Neural cell (in vitro differentiated cells): ENCODE results near the gene HSD17B4. TPM values are rescaled to one million over a fixed set of nuclear protein-coding genes. Genes with fewer than 3 reads are reported as not detected.
A peak's percentile ranks its signal among the peaks of the same experiment; 100 is the strongest.

Experiments used
- H2AFZ ChIP-seq: fragments of 200-600, 300-800 bp; sonication (generic), shearing (Covaris generic); 2 replicates; pipeline ENCODE4 v1.6.0; 2014; ENCODE audit warnings: low read depth, mild to moderate bottlenecking, antibody characterized with exemption, low read length, moderate library complexity
- H3F3A ChIP-seq: fragments of 200-600 bp; shearing (Covaris generic); 2 replicates; pipeline ENCODE4 v1.6.1; 2016; ENCODE audit warnings: mild to moderate bottlenecking, moderate library complexity, mixed read lengths, antibody characterized with exemption, low read length; ENCODE audit not compliant: insufficient read depth, poor library complexity, severe bottlenecking
- H3K27ac ChIP-seq: fragments of 200-600, 300-800 bp; sonication (generic), shearing (Covaris generic); 2 replicates; pipeline ENCODE4 v1.5.1; 2014; ENCODE audit warnings: mild to moderate bottlenecking, low read length, moderate library complexity
- H3K27me3 ChIP-seq: fragments of 300-800, 200-600 bp; sonication (generic), shearing (Covaris generic); 2 replicates; pipeline ENCODE4 v1.6.0; 2014; ENCODE audit warnings: mild to moderate bottlenecking, low read depth, low read length, moderate library complexity; ENCODE audit not compliant: insufficient read depth
- H3K36me3 ChIP-seq: fragments of 300-800, 200-600 bp; sonication (generic), shearing (Covaris generic); 2 replicates; pipeline ENCODE4 v1.5.1; 2014; ENCODE audit warnings: mild to moderate bottlenecking, antibody characterized with exemption, low read length, moderate library complexity; ENCODE audit not compliant: insufficient read depth
- H3K4me2 ChIP-seq: fragments of 300-800, 200-600 bp; sonication (generic), shearing (Covaris generic); 2 replicates; pipeline ENCODE4 v1.6.0; 2014; ENCODE audit warnings: mild to moderate bottlenecking, low read length
- H3K4me3 ChIP-seq: fragments of 300-800, 200-600 bp; sonication (generic), shearing (Covaris generic); 2 replicates; pipeline ENCODE4 v1.5.1; 2014; ENCODE audit warnings: mild to moderate bottlenecking, low read length, moderate library complexity
- H3K79me2 ChIP-seq: fragments of 200-600 bp; shearing (Covaris generic); replicated peaks from 2 replicates; pipeline ENCODE4 v1.6.0; 2014; ENCODE audit warnings: mild to moderate bottlenecking, low read length, moderate library complexity; ENCODE audit not compliant: insufficient read depth
- H3K9ac ChIP-seq: fragments of 300-800, 200-600 bp; sonication (generic), shearing (Covaris generic); 2 replicates; pipeline ENCODE4 v1.6.1; 2016; ENCODE audit warnings: mild to moderate bottlenecking, low read length, mixed read lengths
- H3K9me2 ChIP-seq: fragments of 200-600 bp; shearing (Covaris generic); 2 replicates; pipeline ENCODE4 v1.6.1; 2016; ENCODE audit warnings: mild to moderate bottlenecking, low read length, mixed read lengths; ENCODE audit not compliant: insufficient read depth
- H3K9me3 ChIP-seq: fragments of 200-600, 300-800 bp; sonication (generic), shearing (Covaris generic); 2 replicates; pipeline ENCODE4 v1.6.1; 2016; ENCODE audit warnings: mild to moderate bottlenecking, mixed run types, low read length, moderate library complexity, mixed read lengths
- H4K20me1 ChIP-seq: fragments of 200-600 bp; shearing (Covaris generic); 2 replicates; pipeline ENCODE4 v1.6.1; 2016; ENCODE audit warnings: mild to moderate bottlenecking, mixed run types; ENCODE audit not compliant: insufficient read depth
- CTCF ChIP-seq: fragments of 450-650 bp; IDR thresholded peaks from 2 replicates; pipeline ENCODE4 v1.5.1; 2014; ENCODE audit warnings: antibody characterized with exemption, mild to moderate bottlenecking, moderate library complexity; ENCODE audit not compliant: poor library complexity, severe bottlenecking
- EP300 ChIP-seq: fragments of 450-650 bp; conservative IDR thresholded peaks from 2 replicates; pipeline ENCODE4 v1.6.1; 2014; ENCODE audit warnings: antibody characterized with exemption, mild to moderate bottlenecking, moderate library complexity; ENCODE audit not compliant: poor library complexity, severe bottlenecking
- EZH2 ChIP-seq: fragments of 200-600, 300-800 bp; shearing (Covaris generic), sonication (generic); IDR thresholded peaks from 2 replicates; pipeline ENCODE4 v1.6.1; 2014; ENCODE audit warnings: antibody characterized with exemption, low read length, borderline replicate concordance, mild to moderate bottlenecking; ENCODE audit not compliant: insufficient read depth, poor library complexity, severe bottlenecking
- MXI1 ChIP-seq: fragments of 450-650 bp; conservative IDR thresholded peaks from 2 replicates; pipeline ENCODE4 v1.6.1; 2014; ENCODE audit warnings: antibody characterized with exemption, mild to moderate bottlenecking; ENCODE audit not compliant: poor library complexity, severe bottlenecking
- POLR2AphosphoS5 ChIP-seq: IDR thresholded peaks from 2 replicates; pipeline ENCODE4 v1.6.1; 2012
- RAD21 ChIP-seq: fragments of 450-650 bp; conservative IDR thresholded peaks from 2 replicates; pipeline ENCODE4 v1.6.1; 2014; ENCODE audit warnings: antibody characterized with exemption, mild to moderate bottlenecking, moderate library complexity
- REST ChIP-seq: IDR thresholded peaks from 2 replicates; pipeline ENCODE4 v1.6.1; 2012; ENCODE audit warnings: borderline replicate concordance
- SMC3 ChIP-seq: fragments of 450-650 bp; conservative IDR thresholded peaks from 2 replicates; pipeline ENCODE4 v1.6.1; 2014; ENCODE audit warnings: antibody characterized with exemption, mild to moderate bottlenecking, moderate library complexity; ENCODE audit not compliant: poor library complexity
- TAF1 ChIP-seq: IDR thresholded peaks from 2 replicates; pipeline ENCODE4 v1.6.1; 2012; ENCODE audit warnings: low read depth
- polyA plus RNA-seq: library from polyadenylated mRNA; depleted of rRNA; stranded (reverse); fragments of >200 nt; gene quantifications from 2 replicates; pipeline ENCODE4 v1.2.3, GENCODE V29; 2014

The HSD17B4 gene
- polyA plus RNA-seq, 1 donor from 2014 or later = 244 TPM

GRCh38 chr5:119454171-119454570, 1.9 kb downstream of the HSD17B4 start:
- peak overlapping the region; percentile 87 for H3K4me3 ChIP-seq

DNA sequence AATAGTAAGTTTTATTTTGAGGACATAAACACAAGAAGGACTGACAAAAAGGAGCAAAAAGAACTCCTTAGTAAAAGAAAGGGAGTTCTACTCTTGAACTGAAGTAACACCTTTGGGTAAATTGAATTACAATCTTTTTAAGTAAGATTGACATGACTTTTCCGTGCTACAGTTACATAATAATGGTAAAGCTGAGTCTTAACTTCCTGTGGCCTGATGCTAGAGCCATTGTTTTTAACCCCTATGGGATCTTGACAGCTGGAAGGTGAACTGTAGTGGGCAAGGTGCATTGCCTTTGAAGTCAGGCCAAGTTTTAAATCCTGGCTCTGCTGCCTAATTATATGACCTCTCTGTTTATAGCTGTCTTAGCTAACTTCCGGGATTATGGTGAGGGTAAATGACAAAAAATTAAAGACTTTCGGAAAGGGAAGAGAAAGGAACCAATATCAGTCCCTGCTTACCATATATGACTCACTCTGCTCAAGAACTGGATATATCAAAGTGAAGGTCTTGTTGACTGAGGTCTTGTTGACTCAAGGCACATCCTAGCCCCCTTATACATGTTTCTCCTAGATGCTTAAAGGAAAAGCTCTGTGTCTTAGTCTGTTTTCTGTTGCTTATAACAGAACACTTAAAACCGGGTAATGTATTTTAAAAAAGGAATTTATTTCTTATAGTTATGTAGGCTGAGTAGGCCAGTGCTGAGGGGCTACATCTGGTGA, 6.8 kb downstream of the HSD17B4 start:
- Histone ChIP-seq H3K79me2 (no peaks in the 10 kb centered on the region), H2AFZ (no peak overlapping the region), H3K36me3 (no peaks in the 10 kb centered on the region), H3K4me3 (no peak overlapping the region), H3K27me3 (no peaks in the 10 kb centered on the region), H3K9ac (no peak overlapping the region), H4K20me1 (no peaks in the 10 kb centered on the region), H3K4me2 (no peak overlapping the region), H3K27ac (no peak overlapping the region), H3K9me2 (no peaks in the 10 kb centered on the region), H3F3A (no peaks in the 10 kb centered on the region), H3K9me3 (no peaks in the 10 kb centered on the region)
- TF ChIP-seq MXI1 (no peak), TAF1 (no peak), CTCF (no peak), POLR2AphosphoS5 (no peak)

More at GRCh38 chr5:119454171-119454570, 1.9 kb downstream of the HSD17B4 start:
- Histone ChIP-seq H3K9me2 (no peaks in the 10 kb centered on the region), H3K27ac (no peak overlapping the region), H3K27me3 (no peaks in the 10 kb centered on the region), H2AFZ (no peak overlapping the region), H3K79me2 (peaks cover 8% of the 10 kb centered on the region), H3K4me2 (peak overlapping the region; percentile 81), H3F3A (no peaks in the 10 kb centered on the region), H4K20me1 (no peaks in the 10 kb centered on the region), H3K9me3 (no peaks in the 10 kb centered on the region), H3K36me3 (no peaks in the 10 kb centered on the region), H3K9ac (no peak overlapping the region)
- TF ChIP-seq RAD21 = no peak
- TF ChIP-seq EP300 = no peak
- no peak for TF ChIP-seq MXI1
- no peak for TF ChIP-seq TAF1
- no peak for TF ChIP-seq EZH2
- TF ChIP-seq SMC3 = no peak
- no peak for TF ChIP-seq REST
- TF ChIP-seq CTCF = no peak
- TF ChIP-seq POLR2AphosphoS5 = no peak
